NOMO-1 treated with dmso at 0.1 percent for 144 hours (cell line): ENCODE data around the gene MDK.

ENCODE experiments used
- DNase-seq: peaks from one replicate; lab custom pipeline; 2025; ENCODE audit not compliant: unreplicated experiment; lab: John Stamatoyannopoulos, UW

Gene MDK

DNA sequence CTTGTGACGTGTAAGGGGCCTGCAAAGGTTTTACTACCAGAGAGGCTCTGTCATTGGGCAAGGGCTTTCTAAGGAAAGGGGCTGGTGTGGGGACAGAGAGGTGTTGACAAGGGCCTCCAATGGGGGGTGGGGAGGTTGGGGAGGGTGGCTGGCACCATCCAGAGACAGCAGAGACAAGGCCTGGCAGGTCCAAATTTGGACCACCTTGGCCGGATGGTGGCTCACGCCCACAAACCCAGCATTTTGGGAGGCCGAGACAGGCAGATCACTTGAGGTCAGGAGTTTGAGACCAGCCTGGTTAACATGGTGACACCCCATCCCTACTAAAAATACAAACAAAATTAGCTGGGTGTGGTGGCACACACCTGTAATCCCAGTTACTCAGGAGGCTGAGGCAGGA is 12.3 kb downstream of the MDK start:
- DNase-seq: no peak

DNA sequence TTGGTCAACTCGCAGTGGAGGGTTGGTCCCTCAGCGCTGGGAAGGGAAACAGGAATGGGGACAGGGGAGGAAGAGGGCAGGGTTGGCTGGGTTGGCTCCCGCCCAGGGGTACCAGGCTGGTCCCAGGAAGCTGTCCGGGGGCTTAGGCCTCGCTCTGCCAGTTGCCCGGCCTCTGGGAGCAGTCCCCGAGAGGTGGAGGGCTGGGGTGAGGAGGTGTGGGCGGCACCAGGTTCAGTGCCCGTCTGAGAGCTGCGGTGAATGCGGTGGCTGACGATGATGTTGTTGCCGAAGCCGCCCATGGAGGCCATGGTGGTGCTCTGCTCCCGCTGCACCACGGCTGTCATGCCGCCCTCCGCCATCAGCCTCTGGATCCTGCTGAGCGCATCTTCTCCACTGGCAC is 16.1 kb downstream of the MDK start:
- DNase-seq: no peak

DNA sequence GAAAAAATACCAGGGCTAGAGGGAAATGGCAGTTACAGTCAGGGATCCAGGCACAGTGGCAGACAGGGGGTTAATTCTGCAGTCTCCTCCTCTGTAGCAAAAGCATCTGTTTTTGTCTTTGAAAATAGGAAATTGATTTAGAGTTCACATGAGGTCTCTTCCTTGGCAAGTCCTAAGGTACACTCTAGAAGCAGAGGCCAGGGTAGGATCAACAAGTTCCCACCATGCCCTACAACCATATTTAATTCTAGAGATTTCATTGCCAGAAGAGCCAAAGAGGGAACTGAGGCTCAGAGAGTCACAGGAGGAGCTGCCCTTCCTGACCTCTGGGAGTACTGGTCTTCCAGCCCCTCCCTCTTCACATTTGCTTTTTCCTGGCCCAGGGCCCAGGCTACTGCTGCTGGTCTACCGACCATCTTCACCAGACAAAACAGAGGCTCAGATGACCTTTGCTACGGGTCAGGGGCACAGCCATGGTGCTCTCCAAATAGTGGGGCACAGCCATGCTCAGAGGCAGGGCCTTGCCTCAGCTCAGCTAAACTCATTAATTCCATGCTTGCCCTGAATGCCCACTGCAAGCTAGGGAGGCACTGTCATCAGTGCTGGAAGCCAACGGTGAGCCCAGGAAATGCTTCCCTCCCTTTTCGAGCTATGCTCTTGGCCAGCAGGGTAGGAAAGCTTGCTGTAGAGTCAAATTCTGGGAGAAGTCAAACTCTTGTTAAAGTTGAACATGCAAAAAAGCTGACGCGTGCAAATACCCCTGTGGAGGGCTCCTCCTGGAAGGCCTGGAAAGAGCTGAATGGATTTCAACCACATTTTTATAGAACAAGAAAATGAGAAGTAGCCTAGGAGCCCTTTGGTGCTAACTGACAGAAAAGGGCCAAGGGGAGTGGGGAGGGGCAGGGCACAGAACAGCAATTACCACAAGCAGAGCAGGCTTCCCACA is 21.8 kb downstream of the MDK start:
- DNase-seq: no peak

DNA sequence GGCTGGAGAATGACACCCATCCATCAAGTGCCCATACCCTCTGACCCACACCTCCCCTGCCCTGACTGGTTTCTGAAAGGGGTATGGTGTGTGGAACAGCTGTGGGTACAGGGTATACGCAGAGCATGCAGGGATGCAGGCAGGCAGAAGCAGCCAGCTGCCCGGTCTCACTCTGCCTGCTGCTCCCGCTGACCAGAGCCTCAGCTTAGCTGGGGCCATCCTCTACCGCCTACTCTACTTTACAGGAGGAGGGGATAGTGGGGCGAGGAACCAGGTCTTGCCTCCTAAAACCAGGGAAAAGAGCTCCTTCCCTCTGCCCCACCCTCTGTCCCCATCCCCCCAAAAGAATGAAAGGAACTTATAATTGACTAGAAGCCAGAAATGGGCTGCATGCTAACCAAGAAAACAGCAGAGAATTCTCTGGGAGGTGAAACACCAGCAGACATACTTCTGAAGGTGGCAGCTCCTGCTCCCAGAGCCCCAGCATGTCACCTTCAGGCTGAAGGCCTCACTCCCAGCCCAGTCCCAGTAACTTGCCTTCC is 23.1 kb downstream of the MDK start:
- DNase-seq: no peak

DNA sequence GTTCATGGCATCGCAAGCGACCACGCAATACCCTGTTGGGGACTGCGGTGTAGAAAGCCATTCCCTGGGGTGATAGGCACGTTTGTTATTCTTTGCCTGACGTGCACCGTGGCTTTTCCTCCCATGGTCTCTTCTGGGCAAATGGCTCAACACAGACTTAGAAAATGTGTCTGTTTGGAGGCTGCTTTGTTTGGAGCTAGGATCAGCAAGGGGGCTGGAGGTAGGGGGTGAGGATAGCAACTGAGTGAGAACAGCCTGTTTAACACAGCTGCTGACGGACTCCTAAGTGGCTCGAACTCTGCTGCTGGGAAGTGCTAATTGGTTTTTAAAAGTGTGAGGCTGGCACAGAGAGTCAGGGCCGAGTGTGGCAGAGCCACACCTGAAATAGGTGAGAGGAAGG is 26.2 kb downstream of the MDK start:
- no peak for DNase-seq

DNA sequence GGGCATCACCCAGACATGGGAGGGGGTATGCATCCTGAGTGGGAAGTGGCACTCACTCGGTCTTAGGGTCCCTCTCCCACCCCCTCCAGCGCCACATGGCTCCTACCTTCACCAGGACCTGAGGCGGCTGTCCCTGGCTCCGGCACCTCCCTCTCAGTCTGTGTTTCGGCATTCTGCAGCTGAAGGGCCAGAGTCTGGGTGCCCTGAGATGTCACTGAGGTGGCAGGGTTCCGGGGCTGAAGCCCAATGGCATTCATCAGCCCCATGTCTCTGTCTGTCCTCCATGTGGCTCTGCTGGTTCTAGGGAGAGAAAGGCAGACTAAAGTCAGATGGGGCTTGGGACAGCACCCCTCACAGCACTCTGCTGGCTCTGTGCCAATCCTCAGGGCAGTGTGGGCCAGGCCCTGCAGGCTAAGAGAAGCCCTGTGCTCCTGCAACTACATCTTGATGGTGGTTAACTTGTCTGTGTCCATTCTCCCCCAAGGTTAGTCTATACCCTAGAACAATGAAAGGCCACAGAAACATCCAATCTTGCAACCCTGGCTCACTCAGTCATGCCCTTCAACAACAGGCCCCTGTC is 27.0 kb downstream of the MDK start:
- DNase-seq: no peak

DNA sequence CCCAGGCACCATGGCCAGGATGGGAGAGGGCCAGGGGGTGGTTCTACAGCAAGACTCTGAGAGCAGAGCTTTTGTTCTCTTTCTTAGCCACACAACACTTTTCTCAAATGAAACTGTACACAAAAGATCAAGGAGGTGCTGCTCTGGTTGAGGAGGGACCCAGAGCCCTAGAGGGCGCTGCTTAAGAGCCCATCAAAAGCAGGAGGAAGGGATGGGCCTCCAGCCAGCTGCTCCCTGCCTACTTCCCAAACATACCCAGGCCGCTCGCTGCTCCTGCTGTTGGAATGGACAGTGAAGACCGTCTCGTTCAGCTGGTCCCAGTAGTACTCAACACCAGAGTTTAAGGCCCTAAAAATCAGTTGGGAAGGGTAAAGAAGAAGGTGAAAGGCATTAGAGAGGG is 28.6 kb downstream of the MDK start:
- no peak for DNase-seq

DNA sequence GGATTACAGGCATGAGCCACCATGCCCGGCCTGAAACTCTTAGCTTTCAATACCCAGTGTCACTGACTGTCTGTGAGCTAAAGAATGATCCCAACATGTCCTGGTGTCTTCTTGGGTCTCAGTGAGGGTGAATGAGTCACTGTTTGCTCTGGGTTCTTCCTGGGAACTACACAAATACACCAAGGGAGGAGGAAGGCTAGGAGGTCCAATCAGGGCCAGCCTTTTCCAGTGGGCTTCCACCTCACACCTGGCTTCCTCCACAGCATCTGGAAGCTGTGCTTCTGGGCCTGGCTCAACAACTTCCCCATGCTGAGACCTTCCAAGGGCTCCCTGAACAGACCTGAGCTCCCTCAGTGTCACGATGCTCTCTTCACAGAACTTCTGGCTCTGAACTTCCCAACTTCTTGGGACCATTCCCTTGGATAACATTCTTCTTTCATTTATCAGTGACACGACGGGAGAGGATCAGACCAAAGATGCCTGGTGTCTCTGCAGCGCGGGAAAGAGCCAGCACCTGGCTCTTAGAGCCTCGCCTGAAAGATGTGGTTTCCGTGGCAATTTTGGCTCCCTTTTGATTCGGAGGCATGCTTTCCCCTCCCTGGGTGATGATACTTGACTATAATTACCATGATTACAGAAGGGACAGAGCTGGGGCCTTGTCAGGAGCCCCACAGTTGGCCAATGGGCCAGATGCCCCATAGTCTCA is 32.4 kb downstream of the MDK start:
- DNase-seq: no peak

DNA sequence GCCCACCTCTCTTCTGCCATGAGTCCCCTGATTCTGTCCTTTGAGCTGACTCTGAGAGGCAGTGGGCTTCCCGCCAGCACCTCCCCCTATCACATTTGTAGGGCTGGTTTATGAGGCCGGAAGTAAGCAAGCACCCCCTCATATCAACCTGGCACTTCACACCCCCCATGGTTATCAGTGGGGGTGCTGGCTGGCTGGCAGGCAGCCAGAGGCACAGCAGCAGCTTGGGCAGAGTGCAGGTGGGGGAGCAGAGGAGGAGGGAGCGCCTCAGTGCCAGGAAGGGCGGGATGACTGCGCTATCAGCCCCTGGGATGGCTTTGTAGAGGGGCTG is 33.0 kb downstream of the MDK start:
- DNase-seq: no peak

DNA sequence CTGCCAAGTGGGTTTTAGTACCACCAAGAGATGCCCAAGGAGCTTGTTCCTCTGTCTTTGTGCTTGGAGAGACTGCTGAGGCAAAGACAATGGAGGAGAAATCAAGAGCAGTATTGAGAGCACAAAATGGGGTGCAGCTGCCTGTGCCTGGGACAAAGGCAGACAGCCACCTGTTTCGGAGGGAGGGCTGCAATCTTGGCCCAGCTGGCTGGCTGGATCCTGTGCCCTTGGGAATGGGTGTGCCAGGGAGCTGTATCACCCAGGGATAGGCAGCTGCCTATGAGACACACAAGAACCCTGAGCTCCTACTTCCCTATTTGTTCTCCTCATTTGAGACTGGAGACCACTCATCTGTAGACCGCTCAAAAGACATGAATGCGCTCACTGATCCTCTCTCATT is 33.4 kb downstream of the MDK start:
- DNase-seq: no peak

DNA sequence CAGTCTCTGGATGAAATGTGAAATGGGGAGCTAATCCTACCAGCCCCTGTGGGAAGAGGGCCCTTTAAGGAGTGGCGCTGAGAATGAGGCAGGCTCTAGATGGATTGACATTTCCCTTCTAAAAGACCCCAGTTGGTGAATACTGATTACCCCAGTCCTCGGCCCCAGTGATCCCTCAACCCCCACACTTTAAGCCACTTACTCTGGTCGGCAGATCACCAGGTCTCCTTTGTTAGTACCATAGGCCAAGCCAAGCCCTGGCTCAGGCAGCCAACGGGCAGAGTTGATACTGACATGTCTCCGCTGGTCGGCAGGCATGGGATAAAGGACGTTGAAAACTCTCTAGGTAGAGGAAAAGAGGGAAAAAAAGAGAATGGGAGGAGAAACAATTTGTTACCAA is 36.2 kb downstream of the MDK start:
- DNase-seq: no peak

DNA sequence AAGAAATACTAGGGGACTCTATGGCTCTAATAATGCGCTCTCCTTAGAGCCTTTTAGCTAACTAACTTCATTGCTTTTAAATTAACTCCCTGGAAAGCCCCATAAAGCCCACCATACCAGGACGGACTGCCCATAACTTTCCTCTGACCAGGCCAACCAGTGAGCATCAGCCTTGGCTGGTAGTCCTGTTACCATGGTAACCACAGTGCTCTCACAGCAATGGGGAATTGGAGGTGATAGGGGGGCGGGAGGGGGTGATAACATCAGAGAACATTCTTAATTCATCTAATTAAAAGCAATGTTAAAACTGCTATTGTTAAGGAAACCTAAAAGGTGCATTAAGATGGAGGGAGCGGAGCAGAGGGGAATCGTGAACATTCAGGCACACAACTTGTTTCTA is 37.3 kb downstream of the MDK start:
- no peak for DNase-seq

DNA sequence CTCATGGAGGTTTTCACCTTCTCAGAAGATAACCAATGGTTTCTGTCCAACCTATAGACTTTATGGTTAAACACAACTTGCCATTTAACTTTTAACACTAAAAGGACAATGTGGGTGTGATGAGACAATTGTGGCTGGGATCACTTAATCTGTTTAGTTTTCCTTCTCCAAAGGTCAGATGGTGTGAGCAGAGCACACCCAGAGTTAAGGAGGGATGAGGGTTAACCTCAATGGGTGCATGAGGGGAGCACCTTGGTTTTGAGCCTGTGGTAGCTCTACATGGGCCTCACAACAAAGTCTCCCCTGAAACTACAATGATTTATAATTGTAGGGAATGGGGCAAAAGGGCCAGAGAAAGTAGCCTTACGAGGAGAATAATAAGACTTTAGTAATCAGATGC is 39.0 kb downstream of the MDK start:
- DNase-seq: no peak

DNA sequence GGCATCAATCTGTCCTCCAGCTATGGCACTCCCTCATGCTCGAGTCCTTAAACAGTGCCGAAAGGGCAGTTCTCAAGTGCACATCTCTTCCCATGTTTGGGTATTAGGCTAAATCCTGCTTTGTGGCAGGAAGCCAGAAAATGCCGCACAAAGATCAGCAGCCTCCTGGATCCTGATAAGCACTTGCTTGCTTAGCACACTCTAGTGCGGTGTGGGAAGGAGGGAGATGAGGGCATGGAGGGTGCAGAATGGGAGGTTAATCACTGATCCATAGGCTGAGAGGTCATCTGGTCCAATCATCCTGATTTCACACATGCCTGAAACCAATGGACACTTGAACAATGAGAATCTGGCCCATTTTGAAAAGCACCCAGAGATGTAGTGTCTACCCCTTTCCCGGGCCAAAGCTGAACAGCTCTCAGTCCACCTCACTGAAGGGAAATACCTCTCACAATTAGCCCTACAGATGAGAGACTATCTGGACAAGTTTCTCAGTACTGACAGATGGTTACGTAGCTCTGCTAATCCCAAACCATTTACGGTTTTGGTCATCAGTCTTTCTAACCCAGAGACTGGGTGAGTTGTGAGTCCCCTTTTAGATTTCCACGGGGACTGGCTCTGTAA is 39.9 kb downstream of the MDK start:
- no peak for DNase-seq

DNA sequence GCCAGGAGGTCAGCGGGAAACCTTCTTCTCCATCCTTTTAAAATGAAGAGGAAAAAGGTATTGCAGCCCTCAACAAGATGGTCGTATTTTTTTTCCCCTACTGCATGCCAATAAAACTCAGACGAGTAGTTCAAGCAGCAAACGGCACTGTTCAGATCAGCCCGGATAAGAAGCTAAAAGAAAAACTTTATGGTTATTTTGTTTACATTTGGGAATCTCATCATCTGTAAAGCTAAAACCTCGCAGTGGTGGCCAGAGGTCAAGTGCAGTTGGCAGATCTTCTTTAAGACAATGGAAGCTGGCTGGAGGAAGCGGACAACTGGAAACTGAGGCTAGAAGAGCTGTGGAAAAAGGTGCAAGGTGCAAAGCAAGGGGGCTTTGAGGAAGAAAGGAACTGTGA is 41.1 kb downstream of the MDK start:
- no peak for DNase-seq

DNA sequence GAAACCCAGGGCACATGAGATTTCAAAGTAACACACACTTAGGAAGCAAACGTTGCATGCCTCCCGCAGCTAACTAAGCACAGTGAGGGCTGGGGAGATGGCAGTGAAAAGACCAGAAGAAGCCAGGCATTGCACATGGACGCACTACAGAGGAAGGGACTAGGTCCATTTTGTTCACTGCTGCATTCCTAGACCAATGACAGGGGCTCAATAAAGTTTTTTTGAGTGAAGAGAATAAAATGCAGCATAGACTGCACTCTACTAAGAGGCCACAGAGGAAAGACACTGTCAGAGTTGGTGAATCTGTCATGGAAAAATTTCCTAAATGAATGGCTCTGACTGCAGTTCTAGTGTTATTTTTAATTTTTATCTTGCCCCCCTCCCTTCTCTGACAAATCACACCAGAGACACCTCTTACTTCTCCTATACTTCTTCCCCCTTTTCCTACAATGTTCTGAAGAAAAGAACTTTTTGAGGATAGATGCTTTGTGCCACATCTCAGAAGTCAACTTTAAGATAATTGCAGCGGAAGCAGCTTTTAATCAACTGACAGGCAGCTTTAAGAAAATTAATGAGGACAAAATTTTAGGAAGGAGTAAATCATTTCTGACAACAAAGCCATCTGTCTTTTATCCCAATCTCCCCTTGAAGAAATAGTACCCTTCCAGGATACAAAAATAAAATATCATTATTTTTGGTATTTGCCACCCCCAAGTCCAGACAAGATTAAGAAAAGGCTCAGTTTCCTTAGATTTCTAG is 44.9 kb downstream of the MDK start:
- DNase-seq: no peak

DNA sequence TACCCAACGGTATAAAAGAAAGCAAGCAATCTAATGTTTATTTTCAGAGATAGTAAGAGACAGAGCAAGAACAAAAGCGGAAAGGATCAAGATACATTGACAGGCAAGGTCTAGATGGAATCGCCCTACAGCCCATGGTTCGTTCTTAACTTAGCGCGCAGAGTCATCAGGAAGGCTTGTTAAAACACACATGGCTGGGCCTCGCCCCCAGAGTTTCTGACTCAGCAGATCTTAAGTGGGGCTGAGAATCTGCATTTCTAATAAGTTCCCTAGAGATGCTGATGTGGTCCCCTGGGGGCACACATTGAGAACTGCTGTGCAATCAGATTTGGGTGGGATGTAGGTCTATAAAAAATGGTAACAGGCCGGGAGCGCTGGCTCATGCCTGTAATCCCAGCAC is 45.9 kb downstream of the MDK start:
- no peak for DNase-seq

DNA sequence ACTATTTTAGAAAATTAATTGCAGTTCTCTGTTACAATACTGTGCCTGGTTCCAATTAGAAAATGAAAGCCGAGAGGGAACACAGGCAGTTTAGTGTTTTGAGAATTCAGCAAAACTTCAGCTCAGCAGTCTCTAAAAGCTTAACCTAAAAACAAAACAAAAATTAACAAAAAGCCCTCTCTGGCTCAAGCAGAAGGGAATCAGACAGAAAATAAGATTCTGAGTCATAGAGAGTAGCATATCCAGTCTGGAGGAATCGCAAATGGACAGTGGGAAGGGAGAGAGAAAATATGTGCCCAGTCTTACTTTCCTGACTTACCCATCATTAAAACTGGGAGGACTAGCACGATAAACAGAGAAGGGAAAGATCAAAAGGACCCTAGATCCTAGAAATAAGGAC is 48.2 kb downstream of the MDK start:
- no peak for DNase-seq

DNA sequence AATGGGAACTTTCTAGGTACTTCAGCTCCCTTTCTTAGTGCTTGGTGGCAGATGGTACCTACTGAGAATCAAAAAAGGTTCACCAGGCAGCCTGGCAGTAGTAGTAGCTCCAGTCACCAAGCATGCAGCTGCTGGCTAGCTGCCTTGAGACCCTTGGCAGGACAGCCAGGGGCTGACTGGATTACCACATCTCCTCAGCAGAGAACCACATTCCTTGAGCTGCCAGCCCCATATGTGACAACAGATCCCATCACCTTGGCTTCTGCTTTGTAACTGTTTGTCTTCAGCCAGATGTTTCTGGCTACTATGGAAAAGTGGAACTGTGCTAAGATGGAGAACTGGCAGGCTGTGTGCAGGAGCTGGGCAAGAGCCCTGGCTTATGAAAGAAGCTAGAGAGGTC is 49.7 kb downstream of the MDK start:
- DNase-seq: no peak
